Measurements from ENCODE around the gene SH3PXD2B. TPM values are rescaled to one million over a fixed set of nuclear protein-coding genes. Genes with fewer than 3 reads are reported as not detected.

SH3PXD2B gene
- total and polyA plus RNA-seq, 2 donors (not counting 1 experiment from before 2014, with no cell fraction given) = not detected

- intact Hi-C loops (cut with micrococcal nuclease) = no loop called here
- H3K27me3 Mint-ChIP-seq = peaks cover 26% of the 10 kb centered on the region
- Histone ChIP-seq H3K4me2 (replicated peaks; ENCODE audit: low read depth, low read length, poor library complexity, severe bottlenecking) (no peak overlapping the region), H3K27me3 (replicated peaks in 1 of 4; ENCODE audit: control extremely low read depth in 1 of 4, control insufficient read depth in 3 of 4, insufficient read depth in 4 of 4, low read length in 3 of 4) (no peaks in the 10 kb centered on the region), H3K36me3 (replicated peaks in 1 of 2; ENCODE audit: control extremely low read depth in 1 of 2, control insufficient read depth in 1 of 2, extremely low read depth in 1 of 2, insufficient read depth in 2 of 2, low read length in 1 of 2) (no peaks in the 10 kb centered on the region), H3K27ac (ENCODE audit: low read length in 2 of 2) (no peak overlapping the region), H3K4me3 (ENCODE audit: control extremely low read depth in 1 of 5, extremely low read depth in 1 of 5, insufficient read depth in 1 of 5, low read depth in 2 of 5, low read length in 4 of 5) (no peak overlapping the region), H3K79me2 (ENCODE audit: control insufficient read depth, insufficient read depth, low read length) (no peaks in the 10 kb centered on the region), H3K4me1 (ENCODE audit: control insufficient read depth in 2 of 2, insufficient read depth in 2 of 2, low read length in 2 of 2) (no peaks in the 10 kb centered on the region), H3K9ac (ENCODE audit: low read length) (no peak overlapping the region), H4K20me1 (ENCODE audit: control insufficient read depth, insufficient read depth, low read length, poor library complexity, severe bottlenecking) (no peaks in the 10 kb centered on the region), H2AFZ (ENCODE audit: insufficient read depth, low read depth, low read length, poor library complexity, severe bottlenecking) (no peak overlapping the region), H3K9me3 (ENCODE audit: control extremely low read depth in 1 of 3, control insufficient read depth in 2 of 3, insufficient read depth in 1 of 3, low read length in 2 of 3) (peaks cover 0 to 3% (median 0%) of the 10 kb centered on the region in 3 donors)
- TF ChIP-seq CTCF (IDR thresholded peaks at IDR 0.05) = no peak
- TF ChIP-seq EZH2 (IDR thresholded peaks at IDR 0.05; ENCODE audit: borderline replicate concordance, insufficient read depth, low read depth, low read length, poor library complexity, severe bottlenecking) = no peak
- H3K4me1 Mint-ChIP-seq = peaks cover 6% of the 10 kb centered on the region
- no peak for DNase-seq
- no peak overlapping the region for H3K27ac Mint-ChIP-seq
- WGBS (ENCODE audit: insufficient coverage) = 86% methylated on average over 9 of the region's 9 CpGs
- POLR2A ChIA-PET = no interaction called here
- no peak overlapping the region for H3K4me3 Mint-ChIP-seq
- CTCF ChIA-PET = interaction anchor here (0.6 kb wide), 1 partner anchor 1065 kb away, joined by 5 read pairs; no protein-coding TSS in a partner anchor
- no peaks in the 10 kb centered on the region for H3K9me3 Mint-ChIP-seq (ENCODE audit: insufficient read depth)
- no peak for ATAC-seq (ENCODE audit: low read depth)
These were observed 40.5 kb upstream of the SH3PXD2B start for GRCh38 chr5:172494630-172495505.

GRCh38 chr5:172493906-172494305 lies 39.6 kb upstream of the SH3PXD2B start:
- Histone ChIP-seq H3K9me3 (ENCODE audit: control extremely low read depth in 1 of 3, control insufficient read depth in 2 of 3, insufficient read depth in 1 of 3, low read length in 2 of 3) (peaks cover 0 to 3% (median 0%) of the 10 kb centered on the region in 3 donors), H3K4me3 (ENCODE audit: control extremely low read depth in 1 of 5, extremely low read depth in 1 of 5, insufficient read depth in 1 of 5, low read depth in 2 of 5, low read length in 4 of 5) (no peak overlapping the region), H3K27ac (ENCODE audit: low read length in 2 of 2) (no peak overlapping the region), H3K79me2 (ENCODE audit: control insufficient read depth, insufficient read depth, low read length) (no peaks in the 10 kb centered on the region), H4K20me1 (ENCODE audit: control insufficient read depth, insufficient read depth, low read length, poor library complexity, severe bottlenecking) (no peaks in the 10 kb centered on the region), H3K9ac (ENCODE audit: low read length) (no peak overlapping the region), H3K4me2 (replicated peaks; ENCODE audit: low read depth, low read length, poor library complexity, severe bottlenecking) (no peak overlapping the region), H3K4me1 (ENCODE audit: control insufficient read depth in 2 of 2, insufficient read depth in 2 of 2, low read length in 2 of 2) (no peaks in the 10 kb centered on the region), H3K27me3 (replicated peaks in 1 of 4; ENCODE audit: control extremely low read depth in 1 of 4, control insufficient read depth in 3 of 4, insufficient read depth in 4 of 4, low read length in 3 of 4) (peaks cover 0 to 2% (median 0%) of the 10 kb centered on the region in 4 experiments), H3K36me3 (replicated peaks in 1 of 2; ENCODE audit: control extremely low read depth in 1 of 2, control insufficient read depth in 1 of 2, extremely low read depth in 1 of 2, insufficient read depth in 2 of 2, low read length in 1 of 2) (no peaks in the 10 kb centered on the region), H2AFZ (ENCODE audit: insufficient read depth, low read depth, low read length, poor library complexity, severe bottlenecking) (no peak overlapping the region)
- ATAC-seq (ENCODE audit: low read depth) = no peak
- Mint-ChIP-seq H3K4me3 (no peak overlapping the region), H3K9me3 (ENCODE audit: insufficient read depth) (no peaks in the 10 kb centered on the region), H3K27ac (no peak overlapping the region), H3K27me3 (peaks cover 30% of the 10 kb centered on the region), H3K4me1 (peaks cover 6% of the 10 kb centered on the region)
- TF ChIP-seq CTCF (IDR thresholded peaks at IDR 0.05) (no peak), EZH2 (IDR thresholded peaks at IDR 0.05; ENCODE audit: borderline replicate concordance, insufficient read depth, low read depth, low read length, poor library complexity, severe bottlenecking) (no peak)
- DNase-seq = no peak
- WGBS (ENCODE audit: insufficient coverage) = 92% methylated on average over 3 of the region's 3 CpGs
- intact Hi-C loops (cut with micrococcal nuclease) = no loop called here
- ChIA-PET POLR2A (no interaction called here), CTCF (no interaction called here)

All from B cell (primary cell).